Measurements from ENCODE around the gene LCN1.
"Not testable (repeated sequence)": the region's sequence is repeated elsewhere in the genome, so short reads cannot be mapped to it uniquely, and the experiment has no call there.

Gene LCN1

DNA sequence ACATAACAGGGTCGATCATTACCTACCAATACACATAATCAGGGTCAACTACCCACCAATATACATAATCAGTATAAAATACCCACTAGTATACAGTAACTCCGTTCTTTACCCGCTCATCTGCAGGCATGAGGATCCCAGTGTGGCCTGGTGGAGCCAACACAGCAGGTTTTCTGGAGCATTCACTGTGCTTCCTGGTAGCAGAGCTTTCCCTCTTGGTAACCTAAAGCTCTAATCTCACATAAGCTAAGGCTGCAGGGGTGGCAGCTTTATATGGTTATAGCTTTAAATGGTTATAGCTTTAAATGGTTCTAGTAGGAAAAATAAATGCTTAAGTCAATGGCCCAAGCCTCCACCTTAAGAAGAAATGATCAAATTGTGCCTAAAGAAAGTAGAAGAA is 11.9 kb downstream of the LCN1 start:
- TF ChIP-seq, protein P1, sequence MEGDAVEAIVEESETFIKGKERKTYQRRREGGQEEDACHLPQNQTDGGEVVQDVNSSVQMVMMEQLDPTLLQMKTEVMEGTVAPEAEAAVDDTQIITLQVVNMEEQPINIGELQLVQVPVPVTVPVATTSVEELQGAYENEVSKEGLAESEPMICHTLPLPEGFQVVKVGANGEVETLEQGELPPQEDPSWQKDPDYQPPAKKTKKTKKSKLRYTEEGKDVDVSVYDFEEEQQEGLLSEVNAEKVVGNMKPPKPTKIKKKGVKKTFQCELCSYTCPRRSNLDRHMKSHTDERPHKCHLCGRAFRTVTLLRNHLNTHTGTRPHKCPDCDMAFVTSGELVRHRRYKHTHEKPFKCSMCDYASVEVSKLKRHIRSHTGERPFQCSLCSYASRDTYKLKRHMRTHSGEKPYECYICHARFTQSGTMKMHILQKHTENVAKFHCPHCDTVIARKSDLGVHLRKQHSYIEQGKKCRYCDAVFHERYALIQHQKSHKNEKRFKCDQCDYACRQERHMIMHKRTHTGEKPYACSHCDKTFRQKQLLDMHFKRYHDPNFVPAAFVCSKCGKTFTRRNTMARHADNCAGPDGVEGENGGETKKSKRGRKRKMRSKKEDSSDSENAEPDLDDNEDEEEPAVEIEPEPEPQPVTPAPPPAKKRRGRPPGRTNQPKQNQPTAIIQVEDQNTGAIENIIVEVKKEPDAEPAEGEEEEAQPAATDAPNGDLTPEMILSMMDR (IDR thresholded peaks at IDR 0.05; ENCODE audit: low read depth, low read length, missing control alignments), result no peak
- DNase-seq (ENCODE audit: low read depth), result no peak
- H3K4me3 ChIP-seq (ENCODE audit: low read depth, low read length), result no peak overlapping the region

DNA sequence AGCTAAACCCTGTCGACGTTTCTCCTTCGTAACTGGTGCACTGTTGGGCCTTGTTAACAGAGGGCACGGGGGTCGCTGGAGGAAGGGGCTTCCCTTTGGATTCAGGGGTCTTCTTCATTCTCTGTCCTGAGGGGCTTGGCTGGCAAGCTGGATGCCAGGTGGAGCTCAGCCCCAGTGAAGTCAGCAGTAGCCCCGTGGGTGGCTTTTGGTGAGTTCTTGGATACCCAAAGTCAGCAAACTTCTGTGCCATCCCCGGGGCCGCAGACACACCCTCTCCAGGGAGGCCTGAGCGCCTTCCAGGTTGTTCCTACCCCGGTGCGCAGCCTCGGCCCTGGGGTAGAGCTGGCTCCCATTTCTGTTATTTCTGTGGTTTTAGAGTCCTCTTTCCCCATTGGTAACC is 12.4 kb downstream of the LCN1 start:
- TF ChIP-seq, protein P1 (IDR thresholded peaks at IDR 0.05; ENCODE audit: low read depth, low read length, missing control alignments), result no peak
- H3K4me3 ChIP-seq (ENCODE audit: low read depth, low read length), result no peak overlapping the region
- DNase-seq (ENCODE audit: low read depth), result no peak

DNA sequence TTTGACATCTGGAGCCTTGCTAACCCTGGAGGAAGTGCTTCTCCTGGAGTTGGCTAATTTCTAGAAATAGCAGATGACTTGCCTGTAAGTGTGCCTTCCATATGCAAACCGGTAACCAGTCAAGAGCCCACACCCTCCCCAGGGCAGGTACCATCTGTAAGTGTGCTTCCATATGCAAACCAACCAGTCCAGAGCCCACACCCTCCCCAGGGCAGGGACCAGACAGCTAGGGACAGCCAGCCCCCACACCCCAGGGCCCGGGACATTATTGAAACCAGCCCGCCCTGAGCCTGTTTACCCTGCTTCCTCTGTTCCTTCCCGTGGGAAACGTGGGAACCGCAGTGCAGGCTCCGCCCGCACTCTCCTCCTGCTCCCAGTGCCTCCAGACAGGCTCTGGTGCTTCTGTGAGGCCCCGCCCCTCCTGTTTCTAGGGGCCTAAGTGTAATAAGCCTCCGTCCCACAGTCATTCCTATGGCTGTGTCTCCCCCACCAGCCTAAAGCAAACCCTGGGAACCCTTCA is 13.0 kb downstream of the LCN1 start:
- not testable (repeated sequence) for H3K4me3 ChIP-seq (ENCODE audit: low read depth, low read length); DNase-seq (ENCODE audit: low read depth)

DNA sequence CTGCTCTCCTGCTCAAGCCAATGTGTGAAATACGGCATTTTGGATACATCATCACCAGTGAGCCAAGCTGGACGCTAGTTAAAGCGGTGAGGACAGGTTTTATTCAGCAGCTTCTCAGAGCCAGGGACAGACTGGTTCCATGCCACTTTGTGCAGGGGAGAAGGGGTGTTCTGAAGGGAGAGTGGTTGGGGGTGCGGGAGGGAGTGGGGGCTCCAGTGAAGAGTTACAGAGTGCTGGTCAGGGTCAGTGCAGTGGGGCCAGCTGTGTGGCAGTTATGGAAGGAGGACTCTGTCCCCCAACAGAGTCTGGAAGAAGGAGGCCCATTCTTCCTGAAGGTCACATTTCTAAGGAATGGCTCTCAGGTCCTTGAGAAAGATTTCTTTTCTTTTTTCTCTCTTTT is 13.6 kb downstream of the LCN1 start:
- not testable (repeated sequence) for DNase-seq (ENCODE audit: low read depth); H3K4me3 ChIP-seq (ENCODE audit: low read depth, low read length)

DNA sequence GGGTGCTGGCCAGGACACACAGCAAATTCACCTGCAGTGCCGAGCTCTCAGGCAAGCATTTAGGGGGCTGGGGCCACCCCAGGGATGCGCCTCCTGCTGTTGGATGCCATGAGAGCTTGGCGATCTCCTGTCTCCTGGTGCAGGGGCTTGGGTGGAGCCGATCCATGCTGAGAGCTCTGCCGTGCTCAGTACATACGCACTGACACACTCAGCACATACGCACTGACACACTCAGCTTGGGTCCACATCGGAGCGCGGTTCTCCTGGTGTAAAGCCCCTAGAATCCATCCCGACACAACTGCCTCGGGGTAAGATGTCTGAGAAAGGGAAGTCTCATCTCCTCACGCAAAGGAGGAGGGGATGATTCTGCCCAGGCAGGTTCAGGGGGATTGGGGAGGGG is 14.4 kb downstream of the LCN1 start:
- not testable (repeated sequence) for H3K4me3 ChIP-seq (ENCODE audit: low read depth, low read length); DNase-seq (ENCODE audit: low read depth)

DNA sequence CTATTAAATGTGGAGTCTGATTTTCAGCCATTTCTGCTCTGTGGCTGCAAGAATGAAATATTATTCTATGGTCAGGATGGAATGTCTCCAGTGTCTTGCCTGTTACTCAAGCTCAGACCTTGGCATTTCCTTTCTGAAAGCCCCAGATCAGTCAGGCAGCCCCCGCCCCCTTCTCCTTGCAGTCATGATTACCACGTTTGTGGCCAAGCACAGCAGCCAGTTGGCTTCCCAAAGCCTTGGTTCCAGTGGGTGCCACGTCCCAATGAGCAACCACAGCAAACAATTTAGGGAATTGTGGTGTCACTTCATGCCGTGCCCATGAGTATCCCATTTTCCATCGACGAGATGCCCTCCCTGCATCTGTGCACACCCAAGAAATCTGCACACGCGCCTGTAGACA is 15.0 kb downstream of the LCN1 start:
- TF ChIP-seq, protein P1 (IDR thresholded peaks at IDR 0.05; ENCODE audit: low read depth, low read length, missing control alignments), result no peak
- H3K4me3 ChIP-seq (ENCODE audit: low read depth, low read length), result no peak overlapping the region
- DNase-seq (ENCODE audit: low read depth), result no peak

DNA sequence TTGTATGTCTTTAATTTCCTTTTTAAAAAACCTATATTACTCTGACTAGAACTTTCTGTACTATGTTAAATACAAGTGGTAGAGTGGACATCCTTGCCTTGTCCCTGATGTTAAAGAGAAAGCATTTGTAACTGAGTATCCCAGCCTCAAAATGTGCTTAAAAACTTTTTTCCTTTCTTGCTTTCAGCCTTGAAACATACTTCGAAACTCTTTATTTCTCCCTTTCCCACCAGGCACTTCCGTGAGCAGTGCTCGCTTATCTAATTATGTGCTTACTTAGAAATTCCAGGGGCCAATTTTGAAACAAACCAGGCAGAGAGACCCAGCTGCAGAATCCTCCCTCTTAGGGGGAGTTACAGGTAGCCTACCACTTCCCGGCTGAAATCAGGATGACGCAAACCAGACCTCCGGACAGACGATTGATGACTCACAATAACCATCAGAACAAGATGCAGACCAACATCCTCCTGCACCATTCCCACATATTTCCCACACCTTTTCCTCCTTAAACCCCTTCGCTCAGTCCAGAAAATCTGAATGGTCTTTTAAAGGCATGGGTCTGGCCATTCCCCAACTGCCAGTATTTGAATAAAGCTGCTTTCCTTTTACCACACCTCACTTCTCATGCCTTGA is 22.1 kb downstream of the LCN1 start:
- not testable (repeated sequence) for DNase-seq (ENCODE audit: low read depth); H3K4me3 ChIP-seq (ENCODE audit: low read depth, low read length)

DNA sequence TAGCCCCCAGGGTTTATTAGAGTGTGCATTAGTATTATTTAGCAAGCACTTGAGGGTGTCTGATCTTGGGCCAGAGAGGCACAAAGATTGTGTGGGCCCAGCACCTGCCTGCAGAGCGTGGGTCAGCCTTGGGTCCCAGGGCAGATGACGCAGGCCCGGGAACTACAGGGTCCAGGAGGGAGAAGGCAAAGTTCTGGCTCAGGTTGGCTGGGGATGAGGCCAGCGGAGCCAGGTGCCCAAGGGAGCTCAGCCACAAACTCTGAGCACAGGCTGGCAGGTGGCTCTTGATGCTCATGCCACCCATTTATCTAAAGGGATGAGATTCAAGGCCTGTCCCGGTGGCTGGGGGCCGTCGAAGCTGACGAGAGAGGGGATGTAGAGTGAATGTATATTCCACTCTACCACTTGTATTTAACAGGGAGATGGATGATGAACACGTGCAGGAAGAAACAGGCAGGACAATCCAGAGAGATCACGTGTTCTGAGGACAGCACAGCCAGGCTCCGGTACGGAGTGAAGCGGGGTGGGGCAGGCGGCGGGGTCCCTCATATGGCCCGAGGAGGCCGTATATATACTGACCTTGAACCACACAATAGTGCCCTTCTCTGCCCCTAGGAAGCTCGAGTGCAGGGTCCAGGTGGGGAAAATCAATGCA is 23.9 kb downstream of the LCN1 start:
- no peak overlapping the region for H3K4me3 ChIP-seq (ENCODE audit: low read depth, low read length)
- DNase-seq (ENCODE audit: low read depth), result no peak
- TF ChIP-seq, protein P1 (IDR thresholded peaks at IDR 0.05; ENCODE audit: low read depth, low read length, missing control alignments), result no peak

DNA sequence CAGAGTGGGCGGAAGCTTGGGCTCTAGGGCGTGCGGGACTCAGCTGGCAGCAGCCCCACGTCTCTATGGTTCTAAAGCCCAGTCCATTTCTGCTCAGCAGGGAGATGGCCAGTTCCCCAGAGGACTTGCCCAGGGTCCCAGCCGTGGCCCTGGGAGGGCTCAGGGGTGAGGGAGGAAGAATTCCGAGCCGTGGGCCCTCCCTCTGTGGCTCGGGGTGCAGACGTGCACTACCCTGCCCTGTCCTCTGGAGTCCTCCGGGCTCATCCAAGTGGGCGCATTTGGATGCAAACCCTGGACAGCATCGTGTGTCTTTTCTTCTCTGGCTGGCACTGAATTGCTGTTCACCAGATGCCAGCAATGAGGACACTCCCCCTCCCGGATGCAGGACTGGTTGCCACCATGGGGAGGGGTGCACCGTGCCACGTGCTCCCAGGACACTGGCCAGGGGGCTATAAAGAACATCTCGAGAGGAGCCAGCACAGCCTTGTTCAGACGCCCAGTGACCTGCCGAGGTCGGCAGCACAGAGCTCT is 24.5 kb downstream of the LCN1 start, which contains the start of gene OBP2A:
Gene OBP2A (plus strand): TSS at position 481 of the 531 bp plus-strand sequence. CDS start 55 bp downstream, outside the sequence.
- DNase-seq (ENCODE audit: low read depth); H3K4me3 ChIP-seq (ENCODE audit: low read depth, low read length): not testable (repeated sequence)

DNA sequence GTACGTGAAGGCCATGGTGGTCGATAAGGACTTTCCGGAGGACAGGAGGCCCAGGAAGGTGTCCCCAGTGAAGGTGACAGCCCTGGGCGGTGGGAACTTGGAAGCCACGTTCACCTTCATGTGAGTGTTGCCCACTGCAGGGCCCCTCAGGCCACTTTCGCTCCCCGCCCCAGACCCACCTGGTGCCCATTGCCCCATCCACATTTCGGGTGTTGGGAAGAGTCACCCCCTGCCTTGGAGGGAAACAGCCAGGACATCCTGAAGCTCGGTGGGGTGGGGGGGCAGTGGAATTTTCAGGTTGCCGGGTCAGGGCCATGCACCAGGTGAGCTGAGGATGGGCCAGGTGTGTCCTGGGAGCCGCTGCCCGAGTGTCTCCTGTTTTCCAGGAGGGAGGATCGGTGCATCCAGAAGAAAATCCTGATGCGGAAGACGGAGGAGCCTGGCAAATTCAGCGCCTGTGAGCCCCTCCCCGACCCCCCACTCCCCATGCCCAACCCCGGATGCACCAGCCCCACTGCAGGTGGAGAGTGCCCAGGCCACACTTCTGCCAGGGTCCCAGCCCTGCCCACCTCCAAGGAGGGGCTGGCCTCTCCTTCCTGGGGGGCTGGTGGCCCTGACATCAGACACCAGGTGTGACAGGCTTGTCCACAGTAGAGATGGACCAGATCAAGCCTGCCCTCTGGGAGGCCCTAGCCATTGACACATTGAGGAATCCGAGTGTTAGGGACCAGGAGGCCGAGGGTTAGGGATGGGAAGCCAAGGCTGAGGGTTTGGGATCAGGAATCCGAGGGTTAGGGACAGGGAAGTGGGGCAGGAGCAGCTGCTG is 25.8 kb downstream of the LCN1 start:
- not testable (repeated sequence) for DNase-seq (ENCODE audit: low read depth); H3K4me3 ChIP-seq (ENCODE audit: low read depth, low read length)

All from GM12864 (cell line).